Calu3 (cell line): ENCODE results near the gene SPG7. TPM values are rescaled to one million over a fixed set of nuclear protein-coding genes. Genes with fewer than 3 reads are reported as not detected.

Source experiments
- BruUV-seq: library from RNA; stranded (reverse); fragments of 400-500 nt; replicated peaks from 2 replicates; lab custom pipeline; 2021; lab: Mats Ljungman, UMichigan
- CTCF ChIA-PET: fragments of 300-600 bp; sonication (Branson Sonifier 250); formaldehyde crosslinking; loops from one replicate; lab custom pipeline; 2022; ENCODE audit warnings: antibody characterized with exemption; lab: Charles Lee
- DNase-seq: peaks from one replicate; pipeline ENCODE4 v3.0.0; 2022
- H3K27ac Mint-ChIP-seq: one replicate; pipeline ENCODE4 v1.8.0; 2022; ENCODE audit warnings: mixed read lengths; ENCODE audit not compliant: unreplicated experiment
- H3K27me3 Mint-ChIP-seq: one replicate; pipeline ENCODE4 v1.8.0; 2022; ENCODE audit warnings: mixed read lengths; ENCODE audit not compliant: unreplicated experiment
- H3K36me3 Mint-ChIP-seq: one replicate; pipeline ENCODE4 v1.8.0; 2022; ENCODE audit warnings: mild to moderate bottlenecking, moderate library complexity, mixed read lengths; ENCODE audit not compliant: insufficient read depth, unreplicated experiment
- H3K4me1 Mint-ChIP-seq: one replicate; pipeline ENCODE4 v1.8.0; 2022; ENCODE audit warnings: mild to moderate bottlenecking, low read depth, mixed read lengths; ENCODE audit not compliant: unreplicated experiment
- H3K4me3 Mint-ChIP-seq: one replicate; pipeline ENCODE4 v1.8.0; 2022; ENCODE audit warnings: mild to moderate bottlenecking, low read depth, moderate library complexity, mixed read lengths; ENCODE audit not compliant: unreplicated experiment
- H3K9me3 Mint-ChIP-seq: one replicate; pipeline ENCODE4 v1.8.0; 2022; ENCODE audit warnings: low read depth, mixed read lengths; ENCODE audit not compliant: unreplicated experiment
- CTCF ChIP-seq: fragments of 200-600 bp; IDR thresholded peaks from one replicate; pipeline ENCODE4 v1.8.0; 2022; ENCODE audit warnings: antibody characterized with exemption; ENCODE audit not compliant: unreplicated experiment
- intact Hi-C: fragments of 100-400 bp; cut with micrococcal nuclease; formaldehyde crosslinking; loops from one replicate; pipeline ENCODE4 v1.10.0; 2022; ENCODE audit not compliant: unreplicated experiment
- total RNA-seq: library from RNA; stranded (reverse); gene quantifications from 2 replicates; pipeline ENCODE4 v1.2.3, GENCODE V29; 2022

The SPG7 gene
- total RNA-seq, 1 experiment from 2014 or later, result 174 TPM

- no peak for TF ChIP-seq CTCF
- no TSS peak for BruUV-seq
- peaks cover 44% of the 10 kb centered on the region for H3K36me3 Mint-ChIP-seq
- H3K27ac Mint-ChIP-seq, result no peak overlapping the region
- CTCF ChIA-PET, result no interaction called here
- H3K4me3 Mint-ChIP-seq, result no peak overlapping the region
- intact Hi-C loops, result no loop called here
- no peaks in the 10 kb centered on the region for H3K9me3 Mint-ChIP-seq
- H3K27me3 Mint-ChIP-seq, result peaks cover 49% of the 10 kb centered on the region
- H3K4me1 Mint-ChIP-seq, result no peaks in the 10 kb centered on the region
- no peak for DNase-seq
Observed at GRCh38 chr16:89572073-89572484, 63.9 kb downstream of the SPG7 start.

GRCh38 chr16:89572485-89573205, 64.4 kb downstream of the SPG7 start:
- TF ChIP-seq CTCF, result no peak
- peaks cover 49% of the 10 kb centered on the region for H3K27me3 Mint-ChIP-seq
- CTCF ChIA-PET, result no interaction called here
- intact Hi-C loops, result no loop called here
- peaks cover 40% of the 10 kb centered on the region for H3K36me3 Mint-ChIP-seq
- DNase-seq, result no peak
- no peaks in the 10 kb centered on the region for H3K4me1 Mint-ChIP-seq
- no peaks in the 10 kb centered on the region for H3K9me3 Mint-ChIP-seq
- H3K4me3 Mint-ChIP-seq, result no peak overlapping the region
- no TSS peak for BruUV-seq
- H3K27ac Mint-ChIP-seq, result no peak overlapping the region

- DNase-seq, result no peak
- Mint-ChIP-seq H3K27ac (no peak overlapping the region), H3K4me1 (no peaks in the 10 kb centered on the region), H3K27me3 (peaks cover 43% of the 10 kb centered on the region), H3K9me3 (no peaks in the 10 kb centered on the region), H3K4me3 (peak overlapping the region; percentile 58), H3K36me3 (peaks cover 37% of the 10 kb centered on the region)
- no TSS peak for BruUV-seq
- TF ChIP-seq CTCF, result no peak
- CTCF ChIA-PET, result interaction anchor here (0.7 kb wide), 1 partner anchor 360 kb away, joined by 4 read pairs; no protein-coding TSS in a partner anchor
- intact Hi-C loops, result no loop called here
Observed at GRCh38 chr16:89573826-89574680, 65.8 kb downstream of the SPG7 start.

GRCh38 chr16:89574681-89575246, 66.6 kb downstream of the SPG7 start:
- peaks cover 34% of the 10 kb centered on the region for H3K36me3 Mint-ChIP-seq
- H3K27ac Mint-ChIP-seq, result no peak overlapping the region
- peaks cover 36% of the 10 kb centered on the region for H3K27me3 Mint-ChIP-seq
- H3K4me3 Mint-ChIP-seq, result peak overlapping the region; percentile 58
- no peaks in the 10 kb centered on the region for H3K9me3 Mint-ChIP-seq
- TF ChIP-seq CTCF, result peak; percentile 82
- CTCF ChIA-PET, result interaction anchor here (0.6 to 0.7 kb wide), 3 partner anchors 125 to 298 kb away, joined by 3 to 6 read pairs (median 5); partner anchors contain the start of gene TCF25
- H3K4me1 Mint-ChIP-seq, result no peaks in the 10 kb centered on the region
- peak; percentile 91 for DNase-seq
- no TSS peak for BruUV-seq
- intact Hi-C loops, result no loop called here
